SK-N-SH (cell line): ENCODE measurements around the gene KRTAP10-8.

Source experiments
- MEF2A ChIP-seq: IDR thresholded peaks from 2 replicates; pipeline ENCODE4 v1.4.0; 2012; ENCODE audit warnings: low read depth, borderline replicate concordance
- NFIC ChIP-seq: IDR thresholded peaks from 2 replicates; pipeline ENCODE4 v1.4.0; 2012; ENCODE audit warnings: borderline replicate concordance
- POLR2AphosphoS5 ChIP-seq: IDR thresholded peaks from 2 replicates; pipeline ENCODE4 v1.6.1; 2012; ENCODE audit warnings: low read depth, low read length
- RAD21 ChIP-seq: IDR thresholded peaks from 2 replicates; pipeline ENCODE4 v1.6.1; 2012; ENCODE audit warnings: mild to moderate bottlenecking, low read length
- RCOR1 ChIP-seq: fragments of 150-350 bp; IDR thresholded peaks from 2 replicates; pipeline ENCODE4 v1.6.1; 2017; ENCODE audit warnings: antibody characterized with exemption, low read length
- SIN3A ChIP-seq: IDR thresholded peaks from 2 replicates; pipeline ENCODE4 v1.6.1; 2012; ENCODE audit warnings: low read depth, mild to moderate bottlenecking, low read length, moderate library complexity, borderline replicate concordance
- TF ChIP-seq, protein P1 (sequence below): fragments of 200-600 bp; sonication (generic); IDR thresholded peaks from 2 replicates; pipeline ENCODE4 v1.6.1; 2017; ENCODE audit warnings: antibody characterized with exemption, mild to moderate bottlenecking, moderate library complexity
- TF ChIP-seq, protein P2 (sequence below): fragments of 150-350 bp; IDR thresholded peaks from 2 replicates; pipeline ENCODE4 v1.6.1; 2017; ENCODE audit warnings: antibody characterized with exemption, low read length, low read depth, borderline replicate concordance
- TF ChIP-seq, protein P3 (sequence below): IDR thresholded peaks from 2 replicates; pipeline ENCODE4 v1.4.0; 2012; ENCODE audit warnings: low read depth, borderline replicate concordance

DNA sequence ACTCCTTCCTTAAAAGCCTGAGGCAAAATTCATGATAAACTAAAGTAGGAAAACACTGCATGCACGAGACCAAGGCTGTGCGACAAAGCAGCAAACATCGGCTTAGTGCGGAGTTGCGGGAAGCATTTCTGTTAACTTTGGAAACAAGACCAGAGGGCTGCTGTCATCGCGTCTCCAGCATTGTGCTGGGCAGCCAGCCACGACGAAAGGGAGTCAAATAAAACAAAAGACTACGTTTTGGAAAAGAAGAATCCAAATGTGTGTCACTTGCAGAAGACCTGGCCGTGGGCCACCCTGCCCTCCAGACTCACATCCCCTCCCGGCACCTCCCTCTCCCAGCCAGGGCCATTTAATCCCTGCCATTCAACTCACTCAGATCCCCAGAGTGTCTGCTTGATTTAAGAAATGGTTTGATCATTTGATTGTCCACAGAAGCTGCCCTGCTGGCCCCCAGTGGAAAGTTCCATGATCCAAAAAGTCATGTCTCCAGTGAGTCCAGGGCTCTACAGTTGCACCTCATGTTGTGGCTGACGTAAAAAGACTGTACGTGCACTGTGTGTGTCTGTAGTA lies 31.9 kb downstream of the KRTAP10-8 start:
- TF ChIP-seq, protein P1, sequence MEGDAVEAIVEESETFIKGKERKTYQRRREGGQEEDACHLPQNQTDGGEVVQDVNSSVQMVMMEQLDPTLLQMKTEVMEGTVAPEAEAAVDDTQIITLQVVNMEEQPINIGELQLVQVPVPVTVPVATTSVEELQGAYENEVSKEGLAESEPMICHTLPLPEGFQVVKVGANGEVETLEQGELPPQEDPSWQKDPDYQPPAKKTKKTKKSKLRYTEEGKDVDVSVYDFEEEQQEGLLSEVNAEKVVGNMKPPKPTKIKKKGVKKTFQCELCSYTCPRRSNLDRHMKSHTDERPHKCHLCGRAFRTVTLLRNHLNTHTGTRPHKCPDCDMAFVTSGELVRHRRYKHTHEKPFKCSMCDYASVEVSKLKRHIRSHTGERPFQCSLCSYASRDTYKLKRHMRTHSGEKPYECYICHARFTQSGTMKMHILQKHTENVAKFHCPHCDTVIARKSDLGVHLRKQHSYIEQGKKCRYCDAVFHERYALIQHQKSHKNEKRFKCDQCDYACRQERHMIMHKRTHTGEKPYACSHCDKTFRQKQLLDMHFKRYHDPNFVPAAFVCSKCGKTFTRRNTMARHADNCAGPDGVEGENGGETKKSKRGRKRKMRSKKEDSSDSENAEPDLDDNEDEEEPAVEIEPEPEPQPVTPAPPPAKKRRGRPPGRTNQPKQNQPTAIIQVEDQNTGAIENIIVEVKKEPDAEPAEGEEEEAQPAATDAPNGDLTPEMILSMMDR: no peak
- TF ChIP-seq RAD21 (no peak), POLR2AphosphoS5 (no peak), NFIC (no peak), MEF2A (no peak), RCOR1 (no peak), SIN3A (no peak)
- TF ChIP-seq, protein P2, sequence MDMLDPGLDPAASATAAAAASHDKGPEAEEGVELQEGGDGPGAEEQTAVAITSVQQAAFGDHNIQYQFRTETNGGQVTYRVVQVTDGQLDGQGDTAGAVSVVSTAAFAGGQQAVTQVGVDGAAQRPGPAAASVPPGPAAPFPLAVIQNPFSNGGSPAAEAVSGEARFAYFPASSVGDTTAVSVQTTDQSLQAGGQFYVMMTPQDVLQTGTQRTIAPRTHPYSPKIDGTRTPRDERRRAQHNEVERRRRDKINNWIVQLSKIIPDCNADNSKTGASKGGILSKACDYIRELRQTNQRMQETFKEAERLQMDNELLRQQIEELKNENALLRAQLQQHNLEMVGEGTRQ: no peak
- TF ChIP-seq, protein P3, sequence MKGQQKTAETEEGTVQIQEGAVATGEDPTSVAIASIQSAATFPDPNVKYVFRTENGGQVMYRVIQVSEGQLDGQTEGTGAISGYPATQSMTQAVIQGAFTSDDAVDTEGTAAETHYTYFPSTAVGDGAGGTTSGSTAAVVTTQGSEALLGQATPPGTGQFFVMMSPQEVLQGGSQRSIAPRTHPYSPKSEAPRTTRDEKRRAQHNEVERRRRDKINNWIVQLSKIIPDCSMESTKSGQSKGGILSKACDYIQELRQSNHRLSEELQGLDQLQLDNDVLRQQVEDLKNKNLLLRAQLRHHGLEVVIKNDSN: no peak
